HG02970 (cell line): ENCODE data around the gene ASCC1.

Source experiments
- ATAC-seq: cut with Tn5 transposase; IDR thresholded peaks from one replicate; pipeline ENCODE4 v1.9.1; 2021; ENCODE audit warnings: mild to moderate bottlenecking, moderate library complexity, moderate number of reproducible peaks; ENCODE audit not compliant: unreplicated experiment, low FRiP score

ASCC1 gene

GRCh38 chr10:72106154-72106849, 109.8 kb downstream of the ASCC1 start:
- ATAC-seq = no peak

- ATAC-seq = no peak
Observed at GRCh38 chr10:72105710-72106109, 110.4 kb downstream of the ASCC1 start.

DNA sequence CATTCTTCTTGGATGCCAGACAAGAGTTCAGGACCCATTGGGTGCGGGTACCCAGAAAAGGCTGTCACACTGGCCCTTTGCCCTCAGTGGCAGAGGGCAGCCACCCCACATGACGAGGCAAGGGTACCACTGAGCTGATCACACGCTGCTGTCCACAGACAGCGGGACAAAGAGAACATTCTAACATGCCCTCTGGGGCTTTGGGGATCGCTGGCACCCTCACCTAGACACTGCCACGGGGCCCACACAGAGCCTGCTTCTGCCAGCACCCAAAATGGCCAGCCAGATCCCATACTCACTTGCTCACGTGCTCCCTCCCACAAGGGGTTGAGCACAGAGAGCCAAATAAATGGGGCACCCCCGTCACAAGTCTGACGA, 111.0 kb downstream of the ASCC1 start:
- no peak for ATAC-seq

DNA sequence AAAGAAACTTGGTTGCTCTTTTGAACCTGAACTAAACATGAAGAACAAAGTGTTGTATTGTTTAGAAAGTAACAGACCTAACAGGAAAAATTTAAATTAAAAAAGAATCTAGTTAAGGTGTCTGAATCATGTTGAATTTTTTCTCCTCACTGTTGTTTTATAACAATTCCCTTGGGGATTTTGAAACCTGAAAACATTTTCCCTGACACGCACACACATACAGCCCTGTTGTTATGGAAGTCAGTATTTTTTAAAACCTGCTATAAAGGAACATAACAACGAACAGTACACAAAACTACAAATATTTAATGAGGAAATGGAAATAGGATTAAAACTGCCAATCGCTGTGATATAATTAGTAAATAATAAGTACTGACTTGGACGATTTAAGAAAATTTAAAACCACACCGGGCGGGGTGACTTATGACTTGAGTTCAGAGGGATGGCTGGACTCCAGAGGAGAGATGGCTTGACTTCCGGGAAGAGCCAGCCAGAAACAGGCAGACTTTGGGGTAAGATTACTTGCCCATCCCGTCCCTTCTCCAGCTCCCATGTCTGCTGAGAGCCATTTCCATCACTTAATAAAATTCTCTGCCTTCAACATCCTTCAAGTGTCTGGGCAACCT, 111.5 kb downstream of the ASCC1 start:
- no peak for ATAC-seq

DNA sequence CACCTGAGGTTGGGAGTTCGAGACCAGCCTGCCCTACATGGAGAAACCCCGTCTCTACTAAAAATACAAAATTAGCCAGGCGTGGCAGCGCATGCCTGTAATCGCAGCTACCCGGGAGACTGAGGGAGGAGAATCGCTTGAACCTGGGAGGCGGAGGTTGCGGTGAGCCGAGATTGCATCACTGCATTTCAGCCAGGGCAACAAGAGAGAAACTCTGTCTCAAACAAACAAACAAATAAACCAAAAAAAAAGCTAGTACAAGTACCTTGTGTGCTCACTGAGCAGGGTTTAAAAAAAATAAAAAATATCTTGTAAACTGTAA, 116.5 kb downstream of the ASCC1 start:
- ATAC-seq = no peak

DNA sequence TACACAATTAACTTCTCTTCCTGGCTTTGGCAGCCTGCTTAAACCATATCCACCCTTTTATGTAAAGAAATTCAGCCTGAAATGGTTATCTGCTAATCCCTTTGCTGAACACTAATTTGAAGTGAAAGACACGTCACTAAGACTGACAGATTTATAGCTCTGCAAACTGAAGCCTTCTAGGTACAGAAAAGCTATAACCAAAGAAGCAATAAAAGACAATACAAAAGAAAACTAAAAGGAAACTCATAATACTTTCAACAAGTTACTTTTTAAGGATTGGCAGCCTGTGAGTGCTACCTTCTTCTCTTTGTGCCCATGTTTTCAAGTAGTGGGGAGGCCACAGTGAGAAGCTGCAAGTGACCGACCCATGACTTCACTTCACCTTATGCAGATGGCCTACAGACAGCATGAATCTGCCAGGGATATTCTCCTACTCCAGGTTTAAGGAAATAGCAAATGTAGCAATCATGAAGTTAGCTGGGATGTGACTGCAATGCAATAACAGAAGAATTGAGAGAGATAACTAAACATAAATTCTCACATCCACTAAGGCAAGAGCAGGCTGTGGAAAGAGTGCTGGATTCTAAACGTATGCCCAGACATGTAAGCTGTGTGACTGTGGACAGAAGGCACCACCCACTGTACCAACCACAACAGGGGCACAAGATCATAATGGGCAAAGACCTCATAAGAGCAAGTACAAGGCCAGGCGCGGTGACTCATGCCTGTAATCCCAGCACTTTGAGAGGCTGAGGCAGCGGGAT, 117.1 kb downstream of the ASCC1 start:
- ATAC-seq = no peak

DNA sequence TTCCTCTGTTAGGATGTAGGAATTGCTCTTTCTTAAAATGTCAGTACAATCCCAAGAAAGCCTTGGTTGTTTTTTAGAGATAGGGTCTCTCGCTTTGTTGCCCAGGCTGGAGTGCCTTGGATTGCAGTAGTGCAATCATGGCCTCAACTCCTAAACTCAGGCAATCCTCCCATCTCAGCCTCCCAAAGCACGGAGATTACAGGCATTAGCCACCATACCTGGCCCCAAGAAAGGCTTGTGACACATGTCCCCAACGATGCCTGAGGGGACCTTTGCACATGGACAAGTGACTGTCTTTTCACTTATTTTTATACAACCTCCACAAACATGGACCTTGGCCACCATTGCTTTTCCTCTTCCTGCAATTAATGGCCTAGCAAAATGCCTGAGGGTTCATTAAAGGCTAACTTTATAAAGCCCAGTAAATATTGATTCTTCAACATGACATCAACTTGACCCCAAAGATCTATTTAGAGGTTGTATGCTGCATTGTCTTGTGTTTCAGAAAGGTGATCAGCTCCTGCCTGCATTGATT, 117.7 kb downstream of the ASCC1 start:
- ATAC-seq = no peak

DNA sequence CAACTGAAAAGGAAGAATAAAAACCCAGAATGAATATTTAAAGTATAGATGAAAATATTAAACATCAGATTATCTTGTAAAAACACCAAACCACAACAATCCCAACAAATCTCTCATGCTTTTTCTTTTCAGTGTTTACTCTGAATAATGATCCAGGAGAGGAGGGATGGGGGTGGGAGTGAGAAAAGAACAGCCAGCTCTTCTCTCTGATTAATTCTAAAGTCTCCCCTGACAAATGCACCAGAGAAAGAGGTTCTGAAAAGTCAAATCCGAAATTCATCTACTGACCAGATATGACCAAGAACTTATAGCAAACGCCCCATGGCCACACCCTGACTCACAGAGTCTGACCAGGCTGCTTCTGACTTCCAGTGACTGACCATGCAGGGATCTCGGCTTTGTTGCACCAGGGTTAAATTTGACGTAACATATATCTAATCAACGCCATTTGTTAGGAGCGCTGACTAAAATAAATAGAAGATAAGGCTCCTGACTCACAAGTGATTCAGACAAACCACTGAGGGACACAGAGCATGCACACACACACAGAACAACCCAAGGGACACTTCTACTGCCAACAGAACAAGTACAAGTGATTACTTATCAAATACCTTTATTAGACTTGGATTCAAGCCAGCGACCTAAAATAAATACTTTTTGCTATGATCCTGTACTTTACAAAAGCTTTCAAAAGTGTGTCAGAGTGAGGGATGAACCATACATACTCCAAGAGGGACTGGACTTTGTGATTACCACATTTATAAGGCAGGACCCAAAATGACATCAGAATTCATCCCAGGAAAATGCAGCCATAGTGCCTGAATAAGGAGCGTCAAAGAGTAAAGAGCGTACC, 118.4 kb downstream of the ASCC1 start:
- no peak for ATAC-seq

GRCh38 chr10:72096115-72097000, 119.7 kb downstream of the ASCC1 start:
- ATAC-seq = no peak

- no peak for ATAC-seq
Observed at GRCh38 chr10:72095195-72095594, 120.9 kb downstream of the ASCC1 start.

DNA sequence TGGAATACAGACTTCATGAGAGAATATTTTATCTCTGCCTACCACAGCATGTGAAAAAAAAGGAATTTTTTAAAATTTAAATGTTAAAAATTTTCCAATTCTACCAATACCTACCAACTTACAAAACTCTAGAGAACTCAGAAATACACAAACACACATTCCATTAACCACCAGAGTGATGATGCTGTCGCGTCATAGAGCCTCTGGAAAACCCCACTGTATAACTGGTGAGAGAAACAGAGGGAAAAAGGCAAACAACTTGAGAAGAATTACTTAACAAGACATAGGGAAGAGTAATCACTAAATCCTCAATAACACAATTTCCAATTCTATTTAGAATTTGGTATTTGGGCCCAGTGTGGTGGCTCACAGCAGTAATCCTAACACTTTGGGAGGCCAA, 121.5 kb downstream of the ASCC1 start:
- no peak for ATAC-seq

DNA sequence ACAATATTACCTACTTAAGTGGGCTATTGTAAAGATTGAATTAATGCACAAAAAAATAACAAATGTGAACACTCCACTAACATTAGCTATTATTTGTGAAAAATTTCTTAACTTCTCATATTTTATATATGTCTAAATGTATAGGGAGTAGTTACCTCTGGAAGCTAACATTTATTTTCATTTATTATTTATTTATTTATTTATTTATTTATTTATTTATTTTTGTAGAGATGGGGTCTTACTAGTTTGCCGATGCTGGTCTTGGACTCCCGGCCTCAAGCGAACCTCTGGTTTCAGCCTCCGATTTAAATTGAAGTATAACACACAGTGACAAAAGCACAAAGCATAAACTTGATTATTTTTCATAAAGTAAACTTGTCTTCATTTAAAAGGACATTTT, 122.6 kb downstream of the ASCC1 start:
- ATAC-seq = no peak

DNA sequence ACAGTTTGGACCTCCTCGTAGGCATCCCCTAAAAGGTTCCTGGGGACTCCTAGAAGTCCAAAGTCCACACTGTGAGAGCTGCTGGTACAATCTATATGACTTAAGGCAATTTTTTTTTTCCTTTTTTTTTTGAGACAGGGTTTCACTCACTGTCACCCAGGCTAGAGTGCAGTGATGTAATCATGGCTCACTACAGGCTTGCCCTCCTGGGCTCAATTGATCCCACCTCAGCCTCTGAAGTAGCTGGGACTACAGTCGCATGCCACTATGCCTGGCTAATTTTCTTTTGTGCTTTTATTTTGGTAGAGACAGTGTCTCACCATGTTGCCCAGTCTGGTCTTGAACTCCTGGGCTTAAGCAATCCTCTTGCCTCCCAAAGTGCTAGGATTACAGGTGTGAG, 123.1 kb downstream of the ASCC1 start:
- no peak for ATAC-seq

DNA sequence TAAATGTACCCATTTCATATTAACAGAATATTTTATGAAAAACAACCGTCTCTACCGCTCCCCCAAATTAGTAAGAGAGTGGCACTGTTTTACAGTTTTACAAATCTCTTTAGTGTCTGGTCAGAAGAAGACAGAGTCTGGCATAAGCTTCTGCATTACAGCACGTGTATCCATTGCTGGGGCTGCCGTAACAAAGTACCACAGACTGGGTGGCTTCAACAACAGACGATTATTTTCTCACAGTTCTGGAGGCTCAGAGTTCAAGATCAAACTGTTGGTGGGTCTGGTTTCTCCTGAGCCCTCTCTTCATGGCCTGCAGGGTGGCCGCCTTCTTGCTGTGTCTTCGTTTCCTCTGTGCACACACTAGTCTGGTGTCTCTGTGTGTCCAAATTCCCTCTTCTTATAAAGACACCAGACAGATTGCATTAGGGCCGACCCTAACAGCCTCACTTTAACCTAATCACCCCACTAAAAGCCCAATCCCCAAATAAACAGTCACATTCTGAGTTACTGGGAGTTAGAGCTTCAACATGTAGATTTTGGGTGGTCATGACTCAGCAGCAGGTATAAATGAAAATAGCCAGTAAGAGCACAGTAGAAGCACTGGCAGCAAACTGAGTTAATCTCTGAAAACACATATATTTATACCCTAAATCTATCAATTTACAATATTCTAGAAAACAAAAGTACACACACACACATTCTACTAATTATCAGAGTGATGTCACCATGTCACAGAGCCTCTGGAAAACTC, 123.7 kb downstream of the ASCC1 start:
- ATAC-seq = no peak

- no peak for ATAC-seq
Observed at GRCh38 chr10:72090326-72090725, 125.8 kb downstream of the ASCC1 start.

DNA sequence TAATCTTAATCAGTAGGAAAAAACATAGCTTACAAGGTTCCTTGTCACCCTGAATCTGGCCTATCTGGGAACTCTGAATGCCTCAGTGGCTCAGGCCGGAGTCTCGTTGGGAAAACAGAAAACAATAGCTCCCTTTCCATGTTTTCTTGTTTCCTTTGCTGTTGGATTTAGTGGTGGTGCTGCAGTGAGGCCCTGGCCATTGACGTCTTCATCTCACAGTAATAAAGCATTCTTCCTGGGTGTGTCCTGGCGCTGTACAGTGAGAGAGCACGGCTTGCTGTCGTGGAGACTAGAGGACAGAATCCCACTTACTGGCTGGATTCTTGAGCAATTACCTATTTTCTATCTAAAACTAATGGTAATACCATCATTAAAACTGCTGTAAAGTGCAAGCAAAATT, 126.5 kb downstream of the ASCC1 start:
- ATAC-seq = no peak

- ATAC-seq = no peak
Observed at GRCh38 chr10:72088889-72089575, 127.0 kb downstream of the ASCC1 start.
